GM12875 (cell line): ENCODE results near the gene GADD45B.
"Not testable (repeated sequence)": the region's sequence is repeated elsewhere in the genome, so short reads cannot be mapped to it uniquely, and the experiment has no call there.

Experiments
- H3K4me3 ChIP-seq: one replicate; pipeline ENCODE4 v1.5.1; 2011; ENCODE audit warnings: low read depth, low read length, control low read depth
- CTCF ChIP-seq: IDR thresholded peaks from 2 replicates; pipeline ENCODE4 v1.5.1; 2011; ENCODE audit warnings: low read depth, mild to moderate bottlenecking, control low read depth, inconsistent platforms, low read length, moderate library complexity, borderline replicate concordance; ENCODE audit not compliant: insufficient read depth

GADD45B gene

GRCh38 chr19:2517881-2518601, 42.1 kb downstream of the GADD45B start:
- no peak for TF ChIP-seq CTCF
- no peak overlapping the region for H3K4me3 ChIP-seq

DNA sequence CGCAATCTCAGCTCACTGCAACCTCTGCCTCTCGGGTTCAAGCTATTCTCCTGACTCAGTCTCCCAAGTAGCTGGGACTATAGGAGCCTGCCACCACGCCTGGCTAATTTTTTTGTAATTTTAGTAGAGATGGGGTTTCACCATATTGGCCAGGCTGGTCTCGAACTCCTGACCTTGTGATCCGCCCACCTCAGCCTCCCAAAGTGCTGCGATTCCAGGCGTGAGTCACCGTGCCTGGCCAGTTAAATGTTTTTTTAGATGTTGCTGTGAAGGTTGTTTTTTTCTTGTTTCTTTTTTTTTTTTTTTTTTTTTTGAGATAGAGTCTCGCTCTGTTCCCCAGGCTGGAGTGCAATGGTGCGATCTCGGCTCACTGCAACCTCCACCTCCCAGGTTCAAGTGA, 42.9 kb downstream of the GADD45B start:
- H3K4me3 ChIP-seq, result not testable (repeated sequence)

DNA sequence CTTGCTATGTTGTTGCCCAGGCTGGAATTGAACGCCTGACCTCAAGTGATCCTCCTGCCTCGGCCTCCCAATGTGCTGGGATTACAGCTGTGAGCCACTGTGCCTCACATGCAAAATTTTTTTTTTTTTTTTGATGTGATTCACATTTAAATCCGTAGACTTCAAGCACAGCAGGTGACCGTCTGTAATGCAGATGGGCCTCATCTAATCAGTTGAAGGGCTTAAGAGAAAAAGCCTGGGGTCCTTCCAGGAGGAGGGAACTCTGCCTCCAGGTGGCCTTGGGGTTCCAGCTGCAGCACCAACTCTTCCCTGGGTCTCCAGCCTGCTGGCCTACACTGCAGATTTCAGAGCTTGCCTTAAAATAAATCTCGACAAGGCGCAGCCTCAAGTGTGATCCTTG, 43.6 kb downstream of the GADD45B start:
- no peak overlapping the region for H3K4me3 ChIP-seq
- no peak for TF ChIP-seq CTCF

GRCh38 chr19:2523630-2524311, 47.8 kb downstream of the GADD45B start:
- no peak for TF ChIP-seq CTCF
- no peak overlapping the region for H3K4me3 ChIP-seq

GRCh38 chr19:2524361-2524839, 48.5 kb downstream of the GADD45B start:
- no peak overlapping the region for H3K4me3 ChIP-seq
- no peak for TF ChIP-seq CTCF

GRCh38 chr19:2524840-2525723, 49.2 kb downstream of the GADD45B start:
- TF ChIP-seq CTCF, result no peak
- H3K4me3 ChIP-seq, result peak overlapping the region; percentile 46

GRCh38 chr19:2527171-2527570, 51.2 kb downstream of the GADD45B start:
- no peak overlapping the region for H3K4me3 ChIP-seq
- TF ChIP-seq CTCF, result no peak
